Type B pancreatic cell (in vitro differentiated cells): ENCODE results near the gene DRC3. TPM values are rescaled to one million over a fixed set of nuclear protein-coding genes. Genes with fewer than 3 reads are reported as not detected.

Experiments used
- DNase-seq: peaks from one replicate; pipeline ENCODE4 v3.0.0; 2021; ENCODE audit warnings: mixed read lengths; ENCODE audit not compliant: unreplicated experiment; ENCODE audit errors: extremely low spot score
- H3K27ac Mint-ChIP-seq: 2 replicates; pipeline ENCODE4 v1.8.0; 2021; ENCODE audit warnings: mild to moderate bottlenecking, mixed read lengths
- H3K27me3 Mint-ChIP-seq: 2 replicates; pipeline ENCODE4 v1.8.0; 2021; ENCODE audit warnings: mixed read lengths
- H3K36me3 Mint-ChIP-seq: 2 replicates; pipeline ENCODE4 v1.8.0; 2021; ENCODE audit warnings: mixed read lengths
- H3K4me1 Mint-ChIP-seq: one replicate; pipeline ENCODE4 v1.8.0; 2021; ENCODE audit warnings: mixed read lengths; ENCODE audit not compliant: unreplicated experiment
- H3K4me3 Mint-ChIP-seq: 2 replicates; pipeline ENCODE4 v1.8.0; 2021; ENCODE audit warnings: mild to moderate bottlenecking, mixed read lengths
- H3K9me3 Mint-ChIP-seq: 2 replicates; pipeline ENCODE4 v1.8.0; 2021; ENCODE audit warnings: mixed read lengths
- CTCF ChIP-seq: fragments of 200-600 bp; sonication (generic); conservative IDR thresholded peaks from 2 replicates; pipeline ENCODE4 v1.5.0; 2021; ENCODE audit warnings: antibody characterized with exemption, mild to moderate bottlenecking
- long read RNA-seq: library from polyadenylated mRNA; unstranded; transcript quantifications from one replicate; pipeline ENCODE4 v2.0.0, GENCODE V29; 2020
- total RNA-seq: library from RNA; stranded (reverse); gene quantifications from 2 replicates; pipeline ENCODE4 v1.2.1, GENCODE V29; 2021; ENCODE audit warnings: low replicate concordance

Gene DRC3
- 3.4 and 8.9 TPM in 2 replicates for total RNA-seq
- long read RNA-seq, partial matches to known transcripts: 1 of 10 reads
- long read RNA-seq, other reads (novel, unspliced or antisense): 9 of 10 reads

GRCh38 chr17:17972126-17972951 lies at the start of gene DRC3, which contains the start of gene TOM1L2:
Gene DRC3, plus strand, starts transcription at chr17:17972862. Its CDS starts 4,737 bp downstream, at chr17:17977599.
Gene TOM1L2, minus strand, starts transcription at chr17:17972400. Its CDS starts 87 bp downstream, at chr17:17972313.
- peaks cover 19% of the 10 kb centered on the region for H3K4me1 Mint-ChIP-seq
- peak within 1 kb of the TSS; percentile 96 for H3K27ac Mint-ChIP-seq

GRCh38 chr17:17924131-17924856 lies 48.4 kb upstream of the DRC3 start:
- no peaks in the 10 kb centered on the region for H3K9me3 Mint-ChIP-seq
- no peaks in the 10 kb centered on the region for H3K27me3 Mint-ChIP-seq
- peak overlapping the region; percentile 24 for H3K27ac Mint-ChIP-seq
- no peak for DNase-seq
- no peaks in the 10 kb centered on the region for H3K36me3 Mint-ChIP-seq
- no peak for TF ChIP-seq CTCF
- no peak overlapping the region for H3K4me3 Mint-ChIP-seq
- peaks cover 53% of the 10 kb centered on the region for H3K4me1 Mint-ChIP-seq

More at GRCh38 chr17:17972126-17972951, at the start of gene DRC3, which contains the start of gene TOM1L2:
- H3K4me3 Mint-ChIP-seq: peak within 1 kb of the TSS; percentile 96
- no peaks in the 10 kb centered on the region for H3K9me3 Mint-ChIP-seq
- peak; percentile 100 for DNase-seq
- H3K36me3 Mint-ChIP-seq: no peaks in the 10 kb centered on the region
- no peaks in the 10 kb centered on the region for H3K27me3 Mint-ChIP-seq
- TF ChIP-seq CTCF: peak; percentile 41

- DNase-seq: no peak
Measured at GRCh38 chr17:17924857-17925250, 47.8 kb upstream of the DRC3 start.

GRCh38 chr17:17926036-17926435 lies 46.6 kb upstream of the DRC3 start:
- Mint-ChIP-seq H3K4me3 (no peak overlapping the region), H3K9me3 (no peaks in the 10 kb centered on the region), H3K36me3 (no peaks in the 10 kb centered on the region), H3K27me3 (no peaks in the 10 kb centered on the region), H3K27ac (peak overlapping the region; percentile 86), H3K4me1 (peaks cover 52% of the 10 kb centered on the region)
- DNase-seq: no peak
- no peak for TF ChIP-seq CTCF

More at GRCh38 chr17:17924857-17925250, 47.8 kb upstream of the DRC3 start:
- H3K27ac Mint-ChIP-seq: peak overlapping the region; percentile 12
- no peaks in the 10 kb centered on the region for H3K27me3 Mint-ChIP-seq
- no peaks in the 10 kb centered on the region for H3K36me3 Mint-ChIP-seq
- no peaks in the 10 kb centered on the region for H3K9me3 Mint-ChIP-seq
- TF ChIP-seq CTCF: no peak
- peaks cover 53% of the 10 kb centered on the region for H3K4me1 Mint-ChIP-seq
- H3K4me3 Mint-ChIP-seq: no peak overlapping the region

GRCh38 chr17:17926840-17927449 lies 45.7 kb upstream of the DRC3 start:
- Mint-ChIP-seq H3K27ac (peak overlapping the region; percentile 86), H3K4me3 (peak overlapping the region; percentile 43), H3K27me3 (no peaks in the 10 kb centered on the region), H3K4me1 (peaks cover 51% of the 10 kb centered on the region), H3K9me3 (no peaks in the 10 kb centered on the region), H3K36me3 (no peaks in the 10 kb centered on the region)
- no peak for DNase-seq
- no peak for TF ChIP-seq CTCF
